HCT116 (cell line): ENCODE measurements around the gene SDK1. TPM values are rescaled to one million over a fixed set of nuclear protein-coding genes. Genes with fewer than 3 reads are reported as not detected.

Experiments
- ATAC-seq: fragments of 200-7000 bp; cut with Tn5 transposase; 2 replicates; pipeline ENCODE4 v1.9.1; 2020; ENCODE audit warnings: mild to moderate bottlenecking, moderate library complexity
- BruUV-seq: library from RNA; stranded (reverse); fragments of 400-500 nt; replicated peaks from 2 replicates; lab custom pipeline; 2021; lab: Mats Ljungman, UMichigan
- CTCF ChIA-PET: fragments of 300-600 bp; sonication (Branson Sonifier 250); formaldehyde crosslinking; loops from one replicate; lab custom pipeline; 2021; ENCODE audit warnings: antibody characterized with exemption; lab: Charles Lee
- POLR2A ChIA-PET: fragments of 300-600, 350-600 bp; sonication (Branson Sonifier 250); formaldehyde crosslinking; loops from one replicate; lab custom pipeline; 2021; ENCODE audit warnings: antibody characterized with exemption; lab: Charles Lee
- RAD21 ChIA-PET, 2 experiments: fragments of 300-600 bp; sonication (Branson Sonifier 250); formaldehyde crosslinking; loops; one replicate each; lab custom pipeline; 2023; ENCODE audit warnings: low total read pairs in 2 of 2; ENCODE audit not compliant: uncharacterized antibody in 2 of 2, unreplicated experiment in 2 of 2, low non-redundant PET in 1 of 2; lab: Charles Lee
- DNase-seq: peaks from one replicate; pipeline ENCODE4 v3.0.0-alpha.2; 2010; ENCODE audit warnings: low read depth, low spot score
- H2AFZ ChIP-seq: fragments of 200-600 bp; shearing (Covaris generic), sonication (generic); 2 replicates; pipeline ENCODE4 v1.6.1; 2017; ENCODE audit warnings: low read depth, mixed run types, mixed read lengths, antibody characterized with exemption, low read length; ENCODE audit not compliant: poor library complexity, severe bottlenecking
- H3K27ac ChIP-seq: 2 replicates; pipeline ENCODE4 v1.5.1; 2012; ENCODE audit warnings: low read depth, low read length
- H3K27me3 ChIP-seq: fragments of 200-600 bp; sonication (generic); 2 replicates; pipeline ENCODE4 v1.6.1; 2016; ENCODE audit warnings: mixed run types, low read length, mixed read lengths; ENCODE audit not compliant: insufficient read depth
- H3K36me3 ChIP-seq, 2 experiments: fragments of 200-500 bp in 1 of 2; fragments of 200-600 bp in 1 of 2; sonication (Bioruptor generic) in 1 of 2; sonication (generic) in 1 of 2; 2 replicates each; pipeline versions ENCODE4 v1.5.1 to v1.6.1; 2014 to 2016; ENCODE audit warnings: low read length in 2 of 2, inconsistent platforms in 1 of 2, mixed read lengths in 1 of 2, mixed run types in 1 of 2; ENCODE audit not compliant: insufficient read depth in 2 of 2, control insufficient read depth in 1 of 2
- H3K4me1 ChIP-seq, 2 experiments: fragments of 200-600 bp in 1 of 2; sonication (generic) in 1 of 2; 2 replicates each; pipeline versions ENCODE4 v1.5.1 to v1.6.1; 2012 to 2017; ENCODE audit warnings: low read length in 2 of 2, inconsistent platforms in 1 of 2, mild to moderate bottlenecking in 1 of 2, mixed read lengths in 1 of 2, mixed run types in 1 of 2, moderate library complexity in 1 of 2; ENCODE audit not compliant: insufficient read depth in 2 of 2, control insufficient read depth in 1 of 2
- H3K4me2 ChIP-seq: fragments of 200-600 bp; sonication (generic); 2 replicates; pipeline ENCODE4 v1.6.1; 2017; ENCODE audit warnings: mixed run types, low read length, mixed read lengths
- H3K4me3 ChIP-seq, 2 experiments: fragments of 200-600 bp in 1 of 2; sonication (generic) in 1 of 2; replicated peaks in 1 of 2; 2 replicates each; pipeline ENCODE4 v1.5.1; 2011 to 2016; ENCODE audit warnings: low read length in 2 of 2, control low read depth in 1 of 2, low read depth in 1 of 2, mild to moderate bottlenecking in 1 of 2, mixed read lengths in 1 of 2, mixed run types in 1 of 2
- H3K79me2 ChIP-seq: fragments of 200-600 bp; sonication (generic); 2 replicates; pipeline ENCODE4 v1.6.1; 2017; ENCODE audit warnings: mild to moderate bottlenecking, mixed run types, low read length, moderate library complexity, mixed read lengths; ENCODE audit not compliant: insufficient read depth
- H3K9ac ChIP-seq: fragments of 200-600 bp; sonication (generic); 2 replicates; pipeline ENCODE4 v1.6.1; 2016; ENCODE audit warnings: low read length, mixed read lengths
- H3K9me2 ChIP-seq: fragments of 200-600 bp; sonication (generic), shearing (Covaris generic); 2 replicates; pipeline ENCODE4 v1.6.1; 2017; ENCODE audit warnings: mixed run types, mild to moderate bottlenecking, moderate library complexity; ENCODE audit not compliant: insufficient read depth
- H3K9me3 ChIP-seq, 2 experiments: fragments of 200-500 bp in 1 of 2; fragments of 200-600 bp in 1 of 2; sonication (Bioruptor generic) in 1 of 2; sonication (generic) in 1 of 2; 2 replicates each; pipeline ENCODE4 v1.6.1; 2014 to 2017; ENCODE audit warnings: low read length in 2 of 2, mixed read lengths in 2 of 2, inconsistent platforms in 1 of 2, low read depth in 1 of 2, mild to moderate bottlenecking in 1 of 2, mixed run types in 1 of 2, moderate library complexity in 1 of 2; ENCODE audit not compliant: control insufficient read depth in 1 of 2, insufficient read depth in 1 of 2
- H4K20me1 ChIP-seq: fragments of 200-600 bp; sonication (generic), shearing (Covaris generic); 2 replicates; pipeline ENCODE4 v1.6.1; 2017; ENCODE audit warnings: mixed run types, mild to moderate bottlenecking, moderate library complexity; ENCODE audit not compliant: insufficient read depth
- CEBPB ChIP-seq: IDR thresholded peaks from 2 replicates; pipeline ENCODE4 v1.6.1; 2012; ENCODE audit warnings: low read depth
- EGR1 ChIP-seq: IDR thresholded peaks from 2 replicates; pipeline ENCODE4 v1.6.1; 2012; ENCODE audit warnings: low read depth
- ELF1 ChIP-seq: IDR thresholded peaks from 2 replicates; pipeline ENCODE4 v1.6.1; 2012; ENCODE audit warnings: low read depth, borderline replicate concordance
- EZH2phosphoT487 ChIP-seq: fragments of 200-600 bp; IDR thresholded peaks from 2 replicates; pipeline ENCODE4 v1.6.1; 2018; ENCODE audit warnings: antibody characterized with exemption, borderline replicate concordance
- JUND ChIP-seq: IDR thresholded peaks from 2 replicates; pipeline ENCODE4 v1.6.1; 2012
- POLR2AphosphoS5 ChIP-seq: IDR thresholded peaks from 2 replicates; pipeline ENCODE4 v1.6.1; 2011; ENCODE audit warnings: mild to moderate bottlenecking, low read depth, low read length, moderate library complexity
- RAD21 ChIP-seq: IDR thresholded peaks from 2 replicates; pipeline ENCODE4 v1.6.1; 2012; ENCODE audit warnings: low read depth, mild to moderate bottlenecking
- SRF ChIP-seq: IDR thresholded peaks from 2 replicates; pipeline ENCODE4 v1.6.1; 2012; ENCODE audit warnings: low read depth
- TCF7L2 ChIP-seq: IDR thresholded peaks from 2 replicates; pipeline ENCODE4 v1.7.0; 2011; ENCODE audit warnings: borderline replicate concordance, inconsistent platforms; ENCODE audit not compliant: insufficient read depth, insufficient read length; ENCODE audit errors: extremely low read depth
- YY1 ChIP-seq: IDR thresholded peaks from 2 replicates; pipeline ENCODE4 v1.6.1; 2011; ENCODE audit warnings: low read length, low read depth, moderate library complexity, mild to moderate bottlenecking; ENCODE audit not compliant: insufficient replicate concordance; ENCODE audit errors: extremely low read depth
- ZNF274 ChIP-seq: fragments of 200-500 bp; sonication (Bioruptor generic); IDR thresholded peaks from 2 replicates; pipeline ENCODE4 v1.6.1; 2014; ENCODE audit warnings: mild to moderate bottlenecking, low read depth, low read length, inconsistent platforms
- intact Hi-C: fragments of 100-400 bp; cut with micrococcal nuclease; formaldehyde crosslinking; loops from 2 replicates; pipeline ENCODE4 v1.10.0; 2022
- total RNA-seq: library from RNA; stranded (reverse); gene quantifications from one replicate; pipeline ENCODE4 v1.2.1, GENCODE V29; 2021; ENCODE audit not compliant: unreplicated experiment
- TF ChIP-seq, protein P1 (sequence below): IDR thresholded peaks from 2 replicates; pipeline ENCODE4 v1.6.1; 2012; ENCODE audit warnings: low read depth
- TF ChIP-seq, protein P2 (sequence below), 3 experiments: fragments of 200-600 bp in 1 of 3; sonication (generic) in 1 of 3; IDR thresholded peaks in 2 of 3; conservative IDR thresholded peaks in 1 of 3; 2 replicates each; pipeline ENCODE4 v1.5.1; 2012 to 2017; ENCODE audit warnings: low read depth in 2 of 3, low read length in 2 of 3, antibody characterized with exemption in 1 of 3, borderline replicate concordance in 1 of 3, control low read depth in 1 of 3, mild to moderate bottlenecking in 1 of 3, mixed read lengths in 1 of 3, mixed run types in 1 of 3, moderate library complexity in 1 of 3; ENCODE audit not compliant: insufficient read depth in 1 of 3
- TF ChIP-seq, protein P3 (sequence below): IDR thresholded peaks from 2 replicates; pipeline ENCODE4 v1.6.1; 2012
- TF ChIP-seq, protein P4 (sequence below): IDR thresholded peaks from 2 replicates; pipeline ENCODE4 v1.6.1; 2012

Gene SDK1
- total RNA-seq, 1 experiment from 2014 or later: 0.05 TPM

DNA sequence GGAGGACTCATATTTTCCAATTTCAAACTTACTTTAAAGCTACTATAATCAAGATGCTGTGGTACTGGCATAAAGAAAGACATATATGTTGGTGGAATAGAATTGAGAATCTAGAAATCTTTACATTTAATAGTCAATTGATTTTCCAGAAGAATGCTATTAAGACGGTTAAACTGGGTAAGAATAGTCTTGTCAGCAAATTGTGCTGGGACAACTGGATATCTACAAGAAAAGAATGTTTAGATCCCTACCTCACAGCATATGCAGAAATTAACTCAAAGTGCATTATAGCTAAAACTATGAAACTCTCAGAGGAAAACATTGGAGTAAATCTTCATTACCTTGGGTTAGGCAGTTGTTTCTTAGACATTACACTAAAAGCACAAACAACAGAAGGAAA, 203.3 kb downstream of the SDK1 start:
- ChIA-PET POLR2A (no interaction called here), RAD21 (no interaction called here), CTCF (no interaction called here)
- Histone ChIP-seq H3K9me2 (no peaks in the 10 kb centered on the region), H3K79me2 (no peaks in the 10 kb centered on the region), H3K36me3 (no peaks in the 10 kb centered on the region), H4K20me1 (no peaks in the 10 kb centered on the region), H2AFZ (no peak overlapping the region), H3K9ac (no peak overlapping the region), H3K4me3 (no peak overlapping the region), H3K9me3 (no peaks in the 10 kb centered on the region; a peak in 1 of 4 replicates), H3K27ac (no peak overlapping the region), H3K4me2 (no peak overlapping the region), H3K27me3 (peaks cover under 1% of the 10 kb centered on the region; the same call in 1 of the 2 replicates), H3K4me1 (no peaks in the 10 kb centered on the region)
- intact Hi-C loops: no loop called here
- TF ChIP-seq EGR1 (no peak), POLR2AphosphoS5 (no peak), RAD21 (no peak), JUND (no peak), ELF1 (no peak), YY1 (no peak), SRF (no peak), CEBPB (no peak), TCF7L2 (no peak), EZH2phosphoT487 (no peak), ZNF274 (no peak)
- TF ChIP-seq, protein P1, sequence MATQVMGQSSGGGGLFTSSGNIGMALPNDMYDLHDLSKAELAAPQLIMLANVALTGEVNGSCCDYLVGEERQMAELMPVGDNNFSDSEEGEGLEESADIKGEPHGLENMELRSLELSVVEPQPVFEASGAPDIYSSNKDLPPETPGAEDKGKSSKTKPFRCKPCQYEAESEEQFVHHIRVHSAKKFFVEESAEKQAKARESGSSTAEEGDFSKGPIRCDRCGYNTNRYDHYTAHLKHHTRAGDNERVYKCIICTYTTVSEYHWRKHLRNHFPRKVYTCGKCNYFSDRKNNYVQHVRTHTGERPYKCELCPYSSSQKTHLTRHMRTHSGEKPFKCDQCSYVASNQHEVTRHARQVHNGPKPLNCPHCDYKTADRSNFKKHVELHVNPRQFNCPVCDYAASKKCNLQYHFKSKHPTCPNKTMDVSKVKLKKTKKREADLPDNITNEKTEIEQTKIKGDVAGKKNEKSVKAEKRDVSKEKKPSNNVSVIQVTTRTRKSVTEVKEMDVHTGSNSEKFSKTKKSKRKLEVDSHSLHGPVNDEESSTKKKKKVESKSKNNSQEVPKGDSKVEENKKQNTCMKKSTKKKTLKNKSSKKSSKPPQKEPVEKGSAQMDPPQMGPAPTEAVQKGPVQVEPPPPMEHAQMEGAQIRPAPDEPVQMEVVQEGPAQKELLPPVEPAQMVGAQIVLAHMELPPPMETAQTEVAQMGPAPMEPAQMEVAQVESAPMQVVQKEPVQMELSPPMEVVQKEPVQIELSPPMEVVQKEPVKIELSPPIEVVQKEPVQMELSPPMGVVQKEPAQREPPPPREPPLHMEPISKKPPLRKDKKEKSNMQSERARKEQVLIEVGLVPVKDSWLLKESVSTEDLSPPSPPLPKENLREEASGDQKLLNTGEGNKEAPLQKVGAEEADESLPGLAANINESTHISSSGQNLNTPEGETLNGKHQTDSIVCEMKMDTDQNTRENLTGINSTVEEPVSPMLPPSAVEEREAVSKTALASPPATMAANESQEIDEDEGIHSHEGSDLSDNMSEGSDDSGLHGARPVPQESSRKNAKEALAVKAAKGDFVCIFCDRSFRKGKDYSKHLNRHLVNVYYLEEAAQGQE: no peak
- TF ChIP-seq, protein P2, sequence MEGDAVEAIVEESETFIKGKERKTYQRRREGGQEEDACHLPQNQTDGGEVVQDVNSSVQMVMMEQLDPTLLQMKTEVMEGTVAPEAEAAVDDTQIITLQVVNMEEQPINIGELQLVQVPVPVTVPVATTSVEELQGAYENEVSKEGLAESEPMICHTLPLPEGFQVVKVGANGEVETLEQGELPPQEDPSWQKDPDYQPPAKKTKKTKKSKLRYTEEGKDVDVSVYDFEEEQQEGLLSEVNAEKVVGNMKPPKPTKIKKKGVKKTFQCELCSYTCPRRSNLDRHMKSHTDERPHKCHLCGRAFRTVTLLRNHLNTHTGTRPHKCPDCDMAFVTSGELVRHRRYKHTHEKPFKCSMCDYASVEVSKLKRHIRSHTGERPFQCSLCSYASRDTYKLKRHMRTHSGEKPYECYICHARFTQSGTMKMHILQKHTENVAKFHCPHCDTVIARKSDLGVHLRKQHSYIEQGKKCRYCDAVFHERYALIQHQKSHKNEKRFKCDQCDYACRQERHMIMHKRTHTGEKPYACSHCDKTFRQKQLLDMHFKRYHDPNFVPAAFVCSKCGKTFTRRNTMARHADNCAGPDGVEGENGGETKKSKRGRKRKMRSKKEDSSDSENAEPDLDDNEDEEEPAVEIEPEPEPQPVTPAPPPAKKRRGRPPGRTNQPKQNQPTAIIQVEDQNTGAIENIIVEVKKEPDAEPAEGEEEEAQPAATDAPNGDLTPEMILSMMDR (IDR thresholded peaks at IDR 0.05 in 2 of 3, conservative IDR thresholded peaks at IDR 0.05 in 1 of 3; ENCODE audit: borderline replicate concordance in 1 of 3, insufficient read depth in 1 of 3, low read depth in 2 of 3, low read length in 2 of 3): no peak
- TF ChIP-seq, protein P3, sequence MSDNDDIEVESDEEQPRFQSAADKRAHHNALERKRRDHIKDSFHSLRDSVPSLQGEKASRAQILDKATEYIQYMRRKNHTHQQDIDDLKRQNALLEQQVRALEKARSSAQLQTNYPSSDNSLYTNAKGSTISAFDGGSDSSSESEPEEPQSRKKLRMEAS: no peak
- TF ChIP-seq, protein P4, sequence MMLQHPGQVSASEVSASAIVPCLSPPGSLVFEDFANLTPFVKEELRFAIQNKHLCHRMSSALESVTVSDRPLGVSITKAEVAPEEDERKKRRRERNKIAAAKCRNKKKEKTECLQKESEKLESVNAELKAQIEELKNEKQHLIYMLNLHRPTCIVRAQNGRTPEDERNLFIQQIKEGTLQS: no peak
- DNase-seq: no peak
- no TSS peak for BruUV-seq
- ATAC-seq: no peak
